H1 (cell line): ENCODE measurements around the gene ERICH6. TPM values are rescaled to one million over a fixed set of nuclear protein-coding genes. Genes with fewer than 3 reads are reported as not detected.

Experiments used
- CTCF ChIA-PET: fragments of 300-600 bp; sonication (Branson Sonifier 250); formaldehyde crosslinking; loops from one replicate; lab custom pipeline; 2021; ENCODE audit not compliant: partially characterized antibody; lab: Charles Lee
- POLR2A ChIA-PET: fragments of 300-600 bp; sonication (Branson Sonifier 250); formaldehyde crosslinking; loops from one replicate; lab custom pipeline; 2021; ENCODE audit warnings: inconsistent platforms; ENCODE audit not compliant: partially characterized antibody; lab: Charles Lee
- DNase-seq, 2 experiments: peaks; one replicate each; pipeline versions ENCODE4 v3.0.0 to v3.0.0-alpha.2; 2010 to 2022; ENCODE audit warnings: low spot score in 2 of 2, low read depth in 1 of 2, mixed read lengths in 1 of 2
- FAIRE-seq: peaks from 2 replicates; lab custom pipeline; 2011; peaks lifted over from hg19 to GRCh38; lab: Jason Lieb, UNC
- H2AFZ ChIP-seq: 2 replicates; pipeline ENCODE4 v1.8.1; 2012; ENCODE audit warnings: low read length, inconsistent platforms
- H2AK5ac ChIP-seq: 2 replicates; pipeline ENCODE4 v1.6.1; 2013; ENCODE audit warnings: low read depth, low read length
- H2BK120ac ChIP-seq: replicated peaks from 2 replicates; pipeline ENCODE3; 2013; ENCODE audit warnings: low read depth, low read length, inconsistent platforms
- H2BK12ac ChIP-seq: 2 replicates; pipeline ENCODE4 v1.6.1; 2013; ENCODE audit warnings: low read depth, low read length
- H2BK15ac ChIP-seq: 2 replicates; pipeline ENCODE4 v1.6.1; 2013; ENCODE audit warnings: low read length
- H2BK20ac ChIP-seq: 2 replicates; pipeline ENCODE4 v1.6.1; 2013; ENCODE audit warnings: low read length
- H2BK5ac ChIP-seq: 2 replicates; pipeline ENCODE4 v1.6.1; 2013; ENCODE audit warnings: low read depth, low read length
- H3K14ac ChIP-seq: 2 replicates; pipeline ENCODE4 v1.6.1; 2013; ENCODE audit warnings: inconsistent platforms; ENCODE audit not compliant: insufficient read length
- H3K18ac ChIP-seq: 2 replicates; pipeline ENCODE4 v1.6.1; 2013; ENCODE audit warnings: low read length; ENCODE audit errors: extremely low read depth
- H3K23ac ChIP-seq: 2 replicates; pipeline ENCODE4 v1.6.1; 2013; ENCODE audit warnings: inconsistent platforms; ENCODE audit not compliant: insufficient read length
- H3K23me2 ChIP-seq: 2 replicates; pipeline ENCODE4 v1.6.1; 2013; ENCODE audit warnings: low read depth, low read length
- H3K27ac ChIP-seq: 2 replicates; pipeline ENCODE4 v1.6.1; 2011; ENCODE audit warnings: low read depth, low read length, inconsistent platforms
- H3K27me3 ChIP-seq, 4 experiments: replicated peaks in 1 of 4; 1 replicate in 1 of 4; 2 replicates in 3 of 4; pipeline versions ENCODE4 v1.6.1 to v1.8.1; 2011 to 2013; ENCODE audit warnings: low read length in 3 of 4, mild to moderate bottlenecking in 3 of 4, inconsistent platforms in 2 of 4, mixed read lengths in 2 of 4, moderate library complexity in 1 of 4; ENCODE audit not compliant: control insufficient read depth in 3 of 4, insufficient read depth in 3 of 4; ENCODE audit errors: extremely low read depth in 1 of 4
- H3K36me3 ChIP-seq, 4 experiments: 2 replicates each; pipeline versions ENCODE4 v1.6.1 to v1.8.1; 2011 to 2013; ENCODE audit warnings: mild to moderate bottlenecking in 4 of 4, low read length in 3 of 4, moderate library complexity in 2 of 4, control low read depth in 1 of 4, inconsistent platforms in 1 of 4; ENCODE audit not compliant: insufficient read depth in 4 of 4, control insufficient read depth in 2 of 4
- H3K4ac ChIP-seq: replicated peaks from 2 replicates; pipeline ENCODE3; 2013; ENCODE audit warnings: low read length, low read depth, mixed read lengths, inconsistent platforms; ENCODE audit not compliant: insufficient read length
- H3K4me1 ChIP-seq, 4 experiments: replicated peaks in 1 of 4; 1 replicate in 1 of 4; 2 replicates in 3 of 4; pipeline versions ENCODE4 v1.6.1 to v1.8.1; 2011 to 2013; ENCODE audit warnings: low read length in 3 of 4, inconsistent platforms in 2 of 4, mixed read lengths in 1 of 4; ENCODE audit not compliant: insufficient read depth in 4 of 4, control insufficient read depth in 3 of 4
- H3K4me2 ChIP-seq, 2 experiments: 2 replicates each; pipeline versions ENCODE4 v1.6.1 to v1.8.1; 2011 to 2013; ENCODE audit warnings: low read depth in 2 of 2, low read length in 2 of 2, control low read depth in 1 of 2, inconsistent platforms in 1 of 2, mild to moderate bottlenecking in 1 of 2; ENCODE audit not compliant: insufficient read depth in 1 of 2
- H3K4me3 ChIP-seq, 4 experiments: fragments of 200-600, 300-600 bp in 1 of 4; sonication (generic), shearing (Covaris generic), sonication (Bioruptor Twin) in 1 of 4; 2 replicates each; pipeline versions ENCODE4 v1.5.1 to v1.8.1; 2011 to 2016; ENCODE audit warnings: low read length in 4 of 4, low read depth in 3 of 4, control low read depth in 2 of 4, inconsistent platforms in 2 of 4, mild to moderate bottlenecking in 2 of 4, mixed read lengths in 1 of 4, moderate library complexity in 1 of 4; ENCODE audit not compliant: insufficient read depth in 2 of 4; ENCODE audit errors: extremely low read depth in 1 of 4
- H3K56ac ChIP-seq: replicated peaks from 2 replicates; pipeline ENCODE3; 2013; ENCODE audit warnings: low read depth, mild to moderate bottlenecking, mixed read lengths, low read length, inconsistent platforms; ENCODE audit not compliant: insufficient read length
- H3K79me1 ChIP-seq: 2 replicates; pipeline ENCODE4 v1.6.1; 2013; ENCODE audit warnings: low read depth, low read length, control low read depth
- H3K79me2 ChIP-seq, 2 experiments: 2 replicates each; pipeline versions ENCODE4 v1.6.1 to v1.8.1; 2012 to 2013; ENCODE audit warnings: low read length in 2 of 2, mild to moderate bottlenecking in 2 of 2, inconsistent platforms in 1 of 2; ENCODE audit not compliant: insufficient read depth in 2 of 2, control insufficient read depth in 1 of 2
- H3K9ac ChIP-seq, 4 experiments: replicated peaks in 1 of 4; 1 replicate in 1 of 4; 2 replicates in 3 of 4; pipeline versions ENCODE4 v1.6.1 to v1.8.1; 2011 to 2013; ENCODE audit warnings: low read depth in 3 of 4, low read length in 3 of 4, control low read depth in 2 of 4, mild to moderate bottlenecking in 2 of 4, moderate library complexity in 2 of 4, inconsistent platforms in 1 of 4; ENCODE audit errors: extremely low read depth in 1 of 4
- H3K9me3 ChIP-seq, 2 experiments: 2 replicates each; pipeline versions ENCODE4 v1.6.1 to v1.8.1; 2012 to 2013; ENCODE audit warnings: mild to moderate bottlenecking in 2 of 2, moderate library complexity in 2 of 2, control low read depth in 1 of 2, inconsistent platforms in 1 of 2, low read depth in 1 of 2, low read length in 1 of 2, mixed read lengths in 1 of 2; ENCODE audit not compliant: insufficient read depth in 2 of 2
- H4K20me1 ChIP-seq, 2 experiments: replicated peaks in 1 of 2; 2 replicates each; pipeline versions ENCODE3 to v1.8.1; 2011 to 2013; ENCODE audit warnings: inconsistent platforms in 2 of 2, low read length in 2 of 2, mild to moderate bottlenecking in 1 of 2; ENCODE audit not compliant: insufficient read depth in 2 of 2, control insufficient read depth in 1 of 2
- H4K5ac ChIP-seq: 2 replicates; pipeline ENCODE4 v1.6.1; 2013; ENCODE audit warnings: low read length, low read depth, mixed read lengths, inconsistent platforms; ENCODE audit not compliant: insufficient read length
- H4K8ac ChIP-seq: 2 replicates; pipeline ENCODE4 v1.8.0; 2013; ENCODE audit warnings: mild to moderate bottlenecking, moderate library complexity, low read length, inconsistent platforms; ENCODE audit not compliant: insufficient read depth; ENCODE audit errors: extremely low read depth
- H4K91ac ChIP-seq: replicated peaks from 2 replicates; pipeline ENCODE3; 2013; ENCODE audit warnings: low read length, mixed read lengths, inconsistent platforms; ENCODE audit not compliant: insufficient read length
- CREB1 ChIP-seq: IDR thresholded peaks from 2 replicates; pipeline ENCODE4 v1.6.1; 2012; ENCODE audit warnings: inconsistent platforms
- KDM4A ChIP-seq: IDR thresholded peaks from one replicate; pipeline ENCODE4 v1.7.1; 2012; ENCODE audit warnings: low read depth, mild to moderate bottlenecking, moderate library complexity, low read length, inconsistent platforms; ENCODE audit not compliant: severe bottlenecking
- KDM5A ChIP-seq: fragments of 200-600 bp; IDR thresholded peaks from 2 replicates; pipeline ENCODE4 v1.7.1; 2012; ENCODE audit warnings: mild to moderate bottlenecking, low read length, inconsistent platforms, mixed read lengths
- TAF7 ChIP-seq: optimal IDR thresholded peaks from 2 replicates; pipeline ENCODE3; 2011; ENCODE audit warnings: low read depth, mild to moderate bottlenecking, inconsistent platforms, low read length, moderate library complexity, borderline replicate concordance
- WGBS, 2 experiments: shearing (Covaris generic) in 1 of 2; methylation state at CpG; one replicate each; pipeline versions ENCODE4 v1.1.6 to v1.1.7; 2013 to 2015; ENCODE audit warnings: low lambda C conversion rate in 2 of 2, mixed read lengths in 2 of 2, inconsistent platforms in 1 of 2, low coverage in 1 of 2, missing lambda C conversion rate in 1 of 2; ENCODE audit not compliant: insufficient replicate concordance in 2 of 2, insufficient coverage in 1 of 2, insufficient read length in 1 of 2; ENCODE audit errors: extremely low coverage in 1 of 2, missing lambda C conversion rate in 1 of 2; 5-methylcytosine and 5-hydroxymethylcytosine counted together
- polyA plus RNA-seq, 7 experiments: library from polyadenylated mRNA; depleted of rRNA in 3 of 7; stranded (reverse) in 5 of 7; unstranded in 2 of 7; fragments of >200 nt in 5 of 7; fragments of 200-250 nt in 2 of 7; gene quantifications; 1 replicate in 5 of 7; 2 replicates in 1 of 7; 4 replicates in 1 of 7; pipeline versions ENCODE4 v1.2.1 to v1.2.3, GENCODE V29; 2011 to 2013; ENCODE audit warnings: missing spikeins in 2 of 7, mixed read lengths in 2 of 7
- total RNA-seq: library from RNA; stranded (reverse); fragmentation: NEBNext Ultra II Directional; extraction: Animal tissue kit (Norgen Biotek cat#: 25700); gene quantifications from 2 replicates; pipeline ENCODE4 v1.2.1, GENCODE V29; 2021
- TF ChIP-seq, protein P1 (sequence below): IDR thresholded peaks from 2 replicates; pipeline ENCODE4 v1.6.1; 2011; ENCODE audit warnings: low read depth, mild to moderate bottlenecking, low read length; ENCODE audit not compliant: insufficient read depth
- TF ChIP-seq, protein P2 (sequence below): IDR thresholded peaks from 2 replicates; pipeline ENCODE4 v1.6.1; 2012; ENCODE audit warnings: inconsistent platforms
- TF ChIP-seq, protein P3 (sequence below): IDR thresholded peaks from 2 replicates; pipeline ENCODE4 v1.6.1; 2012; ENCODE audit warnings: low read length, inconsistent platforms

ERICH6 gene
- total and polyA plus RNA-seq, 2 of the 8 experiments (the other 6 are each of a cell fraction or from before 2014, with no cell fraction given): not detected

DNA sequence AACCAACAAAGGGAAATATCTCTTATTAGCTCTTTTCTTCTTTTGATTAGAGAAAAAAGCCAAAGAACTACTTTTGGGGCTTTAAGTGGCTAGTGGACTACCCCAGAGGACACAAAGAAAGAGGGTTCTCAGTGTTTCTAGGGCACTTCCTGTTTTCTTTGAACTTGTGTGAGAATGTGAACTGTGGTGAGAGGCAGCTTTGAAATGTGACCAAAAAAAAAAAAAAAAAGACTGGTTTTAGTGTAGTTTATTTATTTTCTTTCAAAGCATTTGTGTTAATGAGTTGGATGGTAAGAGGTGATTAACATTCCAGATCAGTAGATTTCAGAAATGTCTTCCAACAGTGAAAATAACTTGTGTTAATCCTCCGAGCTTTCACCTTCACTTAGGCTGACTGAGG lies 68.2 kb downstream of the ERICH6 start:
- FAIRE-seq (no peak), DNase-seq (no peak)
- Histone ChIP-seq H3K27ac (no peak overlapping the region), H3K23ac (no peak overlapping the region), H3K9ac (no peak overlapping the region), H2BK5ac (no peak overlapping the region), H3K23me2 (no peaks in the 10 kb centered on the region), H3K18ac (no peak overlapping the region), H2BK20ac (no peak overlapping the region), H4K5ac (no peak overlapping the region), H3K56ac (no peak overlapping the region), H3K79me2 (no peaks in the 10 kb centered on the region), H3K79me1 (no peaks in the 10 kb centered on the region), H3K14ac (no peak overlapping the region), H3K4me1 (no peaks in the 10 kb centered on the region), H3K4ac (no peak overlapping the region), H2AFZ (no peak overlapping the region), H2BK12ac (no peak overlapping the region), H3K36me3 (peaks cover 0 to 1% (median under 1%) of the 10 kb centered on the region in 4 experiments; a peak in 3 of 8 replicates), H2BK15ac (no peak overlapping the region), H4K20me1 (no peaks in the 10 kb centered on the region), H3K27me3 (no peaks in the 10 kb centered on the region), H3K4me3 (no peak overlapping the region), H2BK120ac (no peak overlapping the region), H4K91ac (no peak overlapping the region), H3K4me2 (no peak overlapping the region), H3K9me3 (no peaks in the 10 kb centered on the region), H4K8ac (no peak overlapping the region), H2AK5ac (no peak overlapping the region)
- POLR2A ChIA-PET: interaction anchor here (0.8 to 2.5 kb wide), 4 partner anchors 9 to 46 kb away, joined by 3 to 7 read pairs (median 6); partner anchors contain the start of gene SELENOT
- CTCF ChIA-PET: interaction anchor here (0.6 to 1.2 kb wide), 3 partner anchors 9 to 1284 kb away, joined by 3 to 4 read pairs (median 3); no protein-coding TSS in a partner anchor
- WGBS, 2 experiments: 45% methylated on average over 1 of the region's 1 CpG; no CpG with 5 or more reads in 1 of the 2 experiments
- no peak for TF ChIP-seq TAF7
- TF ChIP-seq, protein P1, sequence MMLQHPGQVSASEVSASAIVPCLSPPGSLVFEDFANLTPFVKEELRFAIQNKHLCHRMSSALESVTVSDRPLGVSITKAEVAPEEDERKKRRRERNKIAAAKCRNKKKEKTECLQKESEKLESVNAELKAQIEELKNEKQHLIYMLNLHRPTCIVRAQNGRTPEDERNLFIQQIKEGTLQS: no peak
- no peak for TF ChIP-seq KDM5A
- no peak for TF ChIP-seq CREB1
- TF ChIP-seq, protein P2, sequence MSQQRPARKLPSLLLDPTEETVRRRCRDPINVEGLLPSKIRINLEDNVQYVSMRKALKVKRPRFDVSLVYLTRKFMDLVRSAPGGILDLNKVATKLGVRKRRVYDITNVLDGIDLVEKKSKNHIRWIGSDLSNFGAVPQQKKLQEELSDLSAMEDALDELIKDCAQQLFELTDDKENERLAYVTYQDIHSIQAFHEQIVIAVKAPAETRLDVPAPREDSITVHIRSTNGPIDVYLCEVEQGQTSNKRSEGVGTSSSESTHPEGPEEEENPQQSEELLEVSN: no peak
- TF ChIP-seq, protein P3, sequence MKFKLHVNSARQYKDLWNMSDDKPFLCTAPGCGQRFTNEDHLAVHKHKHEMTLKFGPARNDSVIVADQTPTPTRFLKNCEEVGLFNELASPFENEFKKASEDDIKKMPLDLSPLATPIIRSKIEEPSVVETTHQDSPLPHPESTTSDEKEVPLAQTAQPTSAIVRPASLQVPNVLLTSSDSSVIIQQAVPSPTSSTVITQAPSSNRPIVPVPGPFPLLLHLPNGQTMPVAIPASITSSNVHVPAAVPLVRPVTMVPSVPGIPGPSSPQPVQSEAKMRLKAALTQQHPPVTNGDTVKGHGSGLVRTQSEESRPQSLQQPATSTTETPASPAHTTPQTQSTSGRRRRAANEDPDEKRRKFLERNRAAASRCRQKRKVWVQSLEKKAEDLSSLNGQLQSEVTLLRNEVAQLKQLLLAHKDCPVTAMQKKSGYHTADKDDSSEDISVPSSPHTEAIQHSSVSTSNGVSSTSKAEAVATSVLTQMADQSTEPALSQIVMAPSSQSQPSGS: no peak
- TF ChIP-seq KDM4A: no peak
